Measurements from ENCODE around the gene ABAT. TPM values are rescaled to one million over a fixed set of nuclear protein-coding genes. Genes with fewer than 3 reads are reported as not detected.

ABAT gene
- total RNA-seq, 2 donors from 2014 or later, result 3.5 to 8.7 TPM

DNA sequence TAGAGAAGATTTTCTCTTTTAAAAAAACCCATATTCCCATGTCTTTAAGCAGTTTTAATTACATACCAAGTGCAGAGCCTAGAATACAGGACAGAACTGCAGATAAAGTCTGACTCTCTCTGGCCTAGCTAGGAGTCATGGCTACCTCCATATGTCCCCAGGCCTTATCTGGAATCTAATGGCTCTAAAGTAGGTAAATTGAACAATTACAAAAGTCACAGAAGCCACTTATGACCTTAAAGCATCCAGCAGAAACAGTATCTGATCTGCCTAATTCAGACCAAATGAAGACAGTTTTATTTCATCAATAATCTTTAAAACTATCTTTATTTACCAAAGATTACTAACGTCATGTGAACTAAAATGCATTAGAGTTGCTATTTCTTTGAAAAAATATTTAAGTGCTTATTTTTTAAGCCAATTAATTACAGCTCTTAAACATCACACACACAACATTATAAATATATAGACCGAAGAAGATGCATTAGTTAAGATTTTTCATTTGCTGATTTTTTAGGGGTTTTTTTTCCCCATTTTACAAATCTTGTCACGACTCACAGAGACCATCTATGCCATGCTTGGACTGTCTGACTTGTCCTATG, 152.0 kb downstream of the ABAT start:
- peaks cover 7 to 9% of the 10 kb centered on the region in 2 donors for H3K36me3 Mint-ChIP-seq
- ATAC-seq (no peak), DNase-seq (ENCODE audit: low spot score in 2 of 2) (no peak)
- no peaks in the 10 kb centered on the region for H3K9me3 Mint-ChIP-seq
- H3K27ac Mint-ChIP-seq, result no peak overlapping the region

DNA sequence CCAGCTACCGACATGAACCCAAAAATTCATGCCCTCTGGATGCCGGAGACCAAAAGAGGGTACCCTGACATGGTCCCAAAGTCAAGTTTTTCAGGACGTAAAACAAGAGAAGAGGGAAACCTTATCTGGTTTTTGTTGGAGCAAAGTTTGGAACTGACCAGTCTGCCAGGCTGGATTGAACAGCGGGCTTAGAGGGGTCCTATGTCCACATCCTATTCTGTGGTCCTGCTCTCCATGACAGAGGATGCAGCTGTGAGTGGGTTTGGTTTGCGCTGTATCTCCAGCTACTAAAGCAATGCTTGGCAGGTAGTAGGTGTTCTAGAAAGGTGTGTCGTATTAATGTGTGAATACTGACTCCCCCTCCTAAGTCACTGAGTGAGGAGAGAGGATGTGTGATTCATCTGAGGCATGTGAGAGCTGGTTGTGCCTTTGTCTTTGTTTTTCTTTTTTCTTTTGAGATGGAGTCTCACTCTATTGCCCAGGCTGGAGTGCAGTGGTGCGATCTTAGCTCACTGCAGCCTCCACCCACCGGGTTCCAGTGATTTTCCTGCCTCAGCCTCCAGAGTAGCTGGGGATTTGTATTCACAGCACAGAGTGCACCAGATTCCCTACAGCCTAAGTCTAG, 154.2 kb downstream of the ABAT start:
- peak in 1 of 2 donors; percentile 20 for ATAC-seq
- Mint-ChIP-seq H3K36me3 (peaks cover 9 to 13% of the 10 kb centered on the region in 2 donors), H3K27ac (peak overlapping the region; percentile 17 to 36), H3K9me3 (no peaks in the 10 kb centered on the region)
- no peak for DNase-seq (ENCODE audit: low spot score in 2 of 2)

DNA sequence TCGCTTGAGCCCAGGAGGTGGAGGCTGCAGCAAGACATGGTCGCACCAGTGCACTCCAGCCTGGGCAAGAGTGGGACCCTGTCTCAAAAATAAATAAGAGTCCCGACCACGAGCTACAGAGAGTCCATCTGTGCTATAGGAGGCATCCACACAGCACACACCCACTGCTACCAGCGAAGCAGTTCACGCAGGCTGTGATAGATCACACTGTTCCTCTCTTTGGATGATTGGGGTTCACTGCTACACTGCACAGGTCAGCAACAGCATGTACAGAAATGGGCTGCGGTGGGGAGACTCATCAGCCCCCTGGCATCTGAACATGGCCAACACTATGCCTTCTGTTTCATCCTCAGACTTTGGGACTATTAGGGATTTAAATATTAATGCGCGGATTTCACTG, 157.0 kb downstream of the ABAT start:
- peaks cover 9 to 13% of the 10 kb centered on the region in 2 donors for H3K36me3 Mint-ChIP-seq
- ATAC-seq (no peak), DNase-seq (ENCODE audit: low spot score in 2 of 2) (no peak)
- H3K27ac Mint-ChIP-seq, result no peak overlapping the region
- no peaks in the 10 kb centered on the region for H3K9me3 Mint-ChIP-seq

DNA sequence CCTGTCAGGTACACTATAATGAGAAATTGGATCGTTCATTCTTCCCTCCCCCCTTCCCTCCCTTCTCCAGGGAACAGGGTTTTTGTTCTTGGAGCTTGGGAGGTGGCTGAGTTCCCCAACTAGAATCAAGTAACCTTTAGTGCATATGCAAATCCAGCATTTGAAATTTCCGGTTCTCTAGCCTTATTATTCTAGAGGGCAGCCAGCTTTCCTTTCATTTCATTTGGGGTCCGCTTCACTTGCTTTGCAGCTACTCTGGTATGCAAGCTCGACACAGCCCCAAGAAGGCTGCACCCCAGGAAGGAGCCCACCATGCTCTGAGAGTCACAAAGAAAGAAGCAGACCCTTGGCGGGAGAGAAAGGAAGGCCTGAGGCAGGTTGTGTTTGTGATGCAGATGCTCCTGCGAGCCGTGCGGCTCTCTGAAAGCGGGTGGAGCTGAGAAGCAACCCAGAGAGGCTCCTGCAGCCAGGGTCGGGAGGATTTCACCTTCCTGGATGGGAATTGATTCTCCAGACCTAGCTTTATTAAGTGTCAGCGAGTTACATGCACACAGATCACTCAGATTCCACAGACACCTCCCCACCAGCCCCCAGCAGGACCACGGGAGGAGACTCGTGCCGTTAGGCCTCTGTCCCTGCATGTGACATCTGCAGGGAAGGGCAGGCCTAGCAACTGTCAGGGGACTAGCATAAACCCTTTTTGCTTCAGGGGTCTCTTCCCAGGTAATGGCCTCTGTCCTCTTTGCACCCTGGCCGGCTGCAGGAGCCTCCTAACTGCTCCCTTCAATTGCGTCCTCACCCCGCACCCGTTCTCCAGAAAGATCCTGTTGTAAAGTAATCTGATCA, 157.7 kb downstream of the ABAT start:
- no peak for DNase-seq (ENCODE audit: low spot score in 2 of 2)

DNA sequence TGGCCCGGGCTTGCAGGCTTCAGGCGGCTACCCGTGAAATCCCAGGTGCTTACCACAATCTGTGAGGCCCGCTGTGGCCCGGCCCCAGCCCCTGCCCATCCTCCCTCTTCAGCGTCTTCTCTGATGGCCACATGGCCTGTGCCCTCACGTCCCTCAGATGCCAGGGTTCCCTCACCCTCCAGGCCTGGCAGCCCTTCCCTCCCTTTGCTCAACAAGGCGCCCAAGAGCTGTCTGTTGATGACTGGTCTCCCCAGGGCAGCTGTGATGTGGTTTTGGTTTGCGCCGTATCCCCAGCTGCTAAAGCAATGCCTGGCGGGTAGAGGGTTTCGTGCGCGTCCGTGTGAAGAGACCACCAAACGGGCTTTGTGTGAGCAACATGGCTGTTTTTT, 158.3 kb downstream of the ABAT start:
- Mint-ChIP-seq H3K9me3 (no peaks in the 10 kb centered on the region), H3K36me3 (peaks cover 9 to 13% of the 10 kb centered on the region in 2 donors), H3K27ac (peak overlapping the region in 1 of 2 donors; percentile 41)
- DNase-seq (ENCODE audit: low spot score in 2 of 2) (no peak), ATAC-seq (no peak)

More for the DNA sequence above, 157.7 kb downstream of the ABAT start:
- Mint-ChIP-seq H3K36me3 (peaks cover 9 to 13% of the 10 kb centered on the region in 2 donors), H3K27ac (peak overlapping the region in 1 of 2 donors; percentile 76), H3K9me3 (no peaks in the 10 kb centered on the region)
- ATAC-seq, result no peak

Other genes with a start within 250 kb of the ABAT start
- not detected for gene TMEM114, start 84.1 kb upstream of the ABAT start, total RNA-seq
- gene METTL22, start 52.9 kb upstream of the ABAT start, total RNA-seq, result 10 to 100 TPM; 38.9 to 50.7 TPM
- gene TMEM186, start 123.0 kb downstream of the ABAT start, total RNA-seq, result 10 to 100 TPM; 15.1 to 19.8 TPM
- 10 to 100 TPM; 24.2 to 46.2 TPM for gene PMM2, start 123.2 kb downstream of the ABAT start, total RNA-seq
- gene CARHSP1, start 194.4 kb downstream of the ABAT start, total RNA-seq, result 100 to 1,000 TPM in 1 of 2 donors, 10 to 100 TPM in 1; 88.1 to 106 TPM
- not detected for gene LITAFD, start 207.7 kb downstream of the ABAT start, total RNA-seq

Data from activated naive CD4-positive, alpha-beta T cell treated with anti-CD3 and anti-CD28 coated beads, Interleukin-2, amount 50 U/mL, for 72 hours (primary cell).